Stimulated activated CD8-positive, alpha-beta memory T cell treated with anti-CD3 and anti-CD28 coated beads, Interleukin-12 subunit alpha, Interleukin-12 subunit beta, amount 100 ng/mL, for 24 hours (primary cell): ENCODE results near the gene OR2F2.

ENCODE experiments used
- DNase-seq: peaks from one replicate; pipeline ENCODE4 v3.0.0-alpha.2; 2020; ENCODE audit errors: extremely low read depth

OR2F2 gene

DNA sequence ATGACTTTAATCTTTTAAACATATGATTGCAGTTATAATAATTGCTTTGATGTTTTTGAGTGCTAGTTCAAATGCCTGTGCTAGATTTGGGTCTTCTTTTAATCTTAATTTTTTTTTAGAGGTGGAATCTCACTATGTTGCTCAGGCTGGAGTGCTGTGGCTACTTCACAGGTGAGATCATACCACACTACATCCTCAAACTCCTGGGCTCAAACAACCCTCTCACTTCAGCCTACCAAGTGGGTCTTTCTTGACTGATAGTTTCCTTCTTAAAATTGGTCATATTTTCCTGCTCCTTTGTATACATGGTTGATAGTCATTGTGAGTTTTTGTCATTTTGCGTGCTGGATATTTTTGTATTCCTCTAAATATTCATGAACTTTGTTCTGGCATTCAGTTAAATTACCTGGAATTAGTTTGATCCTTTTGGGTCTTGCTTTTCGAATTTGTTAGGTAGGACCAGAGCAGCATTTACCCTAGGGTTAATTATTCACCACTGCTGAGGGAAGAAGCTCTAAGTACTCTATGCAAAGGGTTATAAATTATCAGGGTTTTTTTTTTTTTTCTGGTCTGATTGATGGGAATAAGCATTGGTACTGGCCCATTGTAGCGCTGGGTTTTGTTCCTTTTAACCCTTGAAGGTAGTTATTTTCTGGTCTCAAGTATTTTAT, 21.0 kb upstream of the OR2F2 start:
- no peak for DNase-seq

DNA sequence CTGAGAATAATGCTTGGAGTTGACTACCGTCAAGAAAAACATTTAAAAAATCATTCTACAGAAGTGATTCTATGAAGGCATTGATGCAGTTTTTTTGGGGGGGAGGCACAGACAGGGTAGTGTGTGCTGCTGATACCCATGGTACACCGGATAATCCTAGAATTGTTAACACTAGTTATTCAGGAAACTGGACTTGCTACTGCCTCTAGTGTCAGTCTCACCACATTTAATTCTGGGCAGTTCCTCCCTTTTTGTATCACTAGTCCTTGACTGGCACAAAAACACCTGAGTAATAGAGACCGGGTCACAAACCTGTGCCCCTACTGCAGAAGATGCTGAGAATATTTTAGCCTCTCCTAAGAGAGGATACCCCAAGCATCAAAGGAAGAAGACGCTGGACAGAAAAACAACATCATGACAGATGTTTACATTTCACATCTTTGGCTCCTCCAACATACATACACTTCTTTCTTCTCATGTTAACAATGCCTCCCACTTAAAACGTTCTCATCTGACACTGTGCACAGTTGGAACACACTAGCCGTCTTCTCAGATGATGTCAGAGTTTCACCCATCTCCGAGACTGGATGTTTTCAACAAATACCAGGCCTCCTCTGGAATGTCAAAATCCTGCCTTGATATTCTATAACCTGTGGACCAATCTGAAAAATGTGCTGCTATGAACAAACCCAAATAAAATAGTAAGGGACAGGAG, 19.9 kb upstream of the OR2F2 start:
- no peak for DNase-seq

DNA sequence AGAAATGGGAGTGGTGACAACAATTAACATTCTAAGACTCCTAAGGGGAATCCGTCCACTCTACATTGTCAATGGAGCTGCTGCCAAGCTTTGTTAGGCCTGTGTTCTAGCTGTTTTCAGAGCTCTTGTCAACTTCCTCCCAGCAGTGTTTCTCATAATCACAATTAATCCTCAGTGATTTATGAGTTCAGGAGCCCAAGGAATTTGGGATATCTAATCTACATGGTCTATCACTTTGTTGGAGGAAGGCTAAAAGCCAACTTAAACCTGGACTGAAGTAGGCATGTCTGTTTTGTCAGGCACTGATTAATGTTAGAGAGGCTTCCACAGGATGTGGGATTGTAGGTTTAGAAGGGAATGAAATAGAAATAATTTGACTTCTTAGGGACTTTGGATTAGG, 10.2 kb upstream of the OR2F2 start:
- no peak for DNase-seq

DNA sequence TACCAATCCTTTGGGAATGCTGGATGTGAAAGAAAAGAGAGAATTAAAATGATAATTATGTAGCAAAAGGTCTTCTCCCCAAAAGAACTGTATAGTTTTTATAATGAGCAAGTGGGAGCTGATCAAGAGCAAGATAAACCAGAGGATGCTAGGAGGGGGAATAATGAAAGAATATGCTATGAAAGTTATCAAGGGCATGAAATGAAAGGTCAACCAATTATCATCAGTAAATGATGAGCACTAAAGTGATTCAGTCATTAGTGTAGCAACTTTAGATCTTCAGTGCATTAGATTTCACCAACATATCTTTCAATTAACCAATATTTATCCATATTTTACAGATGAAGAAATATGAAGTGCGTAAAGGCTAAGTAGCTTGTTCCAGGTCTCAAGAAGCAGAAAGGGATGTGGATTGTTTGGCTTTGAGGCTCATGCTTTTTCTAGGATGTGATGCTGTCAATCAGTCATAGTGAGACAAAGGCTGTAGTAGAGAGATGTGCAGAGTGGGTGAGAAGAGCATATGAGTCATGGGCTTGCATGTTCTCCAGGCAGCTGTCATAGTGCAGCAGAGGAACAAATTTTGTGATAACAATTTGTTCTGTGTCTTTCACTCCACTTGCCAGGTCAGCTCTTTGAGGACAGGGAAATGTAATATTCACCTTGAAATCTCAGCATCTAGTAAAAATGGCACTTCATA, 5.7 kb upstream of the OR2F2 start:
- DNase-seq, result no peak

DNA sequence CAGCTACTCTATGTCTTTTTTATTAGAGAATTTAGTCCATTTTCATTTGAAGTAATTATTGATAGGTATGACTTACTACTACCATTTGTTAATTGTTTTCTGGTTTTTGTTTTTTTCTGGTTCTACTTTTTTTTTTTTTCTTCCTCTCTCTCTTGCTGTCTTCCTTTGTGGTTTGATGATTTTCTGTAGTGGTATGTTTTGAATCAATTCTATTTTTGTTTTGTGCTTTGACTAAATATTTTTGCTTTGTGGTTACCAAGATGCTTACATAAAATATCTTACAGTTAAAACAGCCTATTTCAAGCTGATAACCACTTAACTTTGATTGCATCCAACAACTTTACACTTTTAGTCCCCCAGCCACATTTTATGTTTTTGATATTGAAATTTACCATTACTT, 3.3 kb upstream of the OR2F2 start:
- DNase-seq, result no peak

DNA sequence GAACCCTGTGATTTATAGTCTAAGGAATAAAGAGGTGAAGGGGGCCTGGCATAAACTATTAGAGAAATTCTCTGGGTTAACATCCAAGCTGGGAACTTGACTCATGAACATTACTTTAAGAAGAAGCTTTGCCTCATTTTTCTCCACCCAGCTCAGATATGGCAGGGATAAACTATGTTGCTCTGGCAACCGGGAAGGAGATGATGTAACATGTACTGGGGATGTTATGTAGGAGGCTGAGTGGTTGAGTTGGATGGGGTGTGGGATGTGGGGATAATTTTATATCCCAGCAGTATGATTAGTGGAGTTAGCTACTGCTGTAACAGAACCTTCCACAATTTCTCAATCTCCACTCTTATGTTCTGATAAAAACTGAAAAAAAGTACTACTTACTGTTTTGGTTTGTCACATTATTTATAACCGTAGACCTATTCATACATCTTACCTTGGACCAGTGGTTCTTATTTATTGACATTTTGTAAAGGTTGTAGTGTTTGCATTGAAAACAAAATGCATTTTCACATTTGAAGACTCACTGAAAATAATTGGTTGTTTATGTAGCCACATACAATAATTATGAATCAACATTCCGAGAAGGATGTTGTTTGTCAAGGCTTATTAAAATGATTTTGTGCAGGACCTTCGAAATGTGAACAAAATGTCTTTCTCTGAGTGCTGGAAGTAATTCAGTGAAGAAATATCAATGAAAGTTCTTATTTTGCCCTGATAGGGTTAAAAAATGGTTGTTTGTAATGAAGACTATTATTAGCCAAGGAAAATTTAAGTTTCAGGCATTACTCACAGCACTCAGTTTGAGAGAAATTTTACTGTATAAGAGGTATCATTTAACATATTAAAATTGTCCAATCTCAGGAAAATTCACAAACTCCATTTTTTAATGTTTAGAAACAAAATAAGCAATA, 1.3 kb downstream of the OR2F2 start:
- no peak for DNase-seq

DNA sequence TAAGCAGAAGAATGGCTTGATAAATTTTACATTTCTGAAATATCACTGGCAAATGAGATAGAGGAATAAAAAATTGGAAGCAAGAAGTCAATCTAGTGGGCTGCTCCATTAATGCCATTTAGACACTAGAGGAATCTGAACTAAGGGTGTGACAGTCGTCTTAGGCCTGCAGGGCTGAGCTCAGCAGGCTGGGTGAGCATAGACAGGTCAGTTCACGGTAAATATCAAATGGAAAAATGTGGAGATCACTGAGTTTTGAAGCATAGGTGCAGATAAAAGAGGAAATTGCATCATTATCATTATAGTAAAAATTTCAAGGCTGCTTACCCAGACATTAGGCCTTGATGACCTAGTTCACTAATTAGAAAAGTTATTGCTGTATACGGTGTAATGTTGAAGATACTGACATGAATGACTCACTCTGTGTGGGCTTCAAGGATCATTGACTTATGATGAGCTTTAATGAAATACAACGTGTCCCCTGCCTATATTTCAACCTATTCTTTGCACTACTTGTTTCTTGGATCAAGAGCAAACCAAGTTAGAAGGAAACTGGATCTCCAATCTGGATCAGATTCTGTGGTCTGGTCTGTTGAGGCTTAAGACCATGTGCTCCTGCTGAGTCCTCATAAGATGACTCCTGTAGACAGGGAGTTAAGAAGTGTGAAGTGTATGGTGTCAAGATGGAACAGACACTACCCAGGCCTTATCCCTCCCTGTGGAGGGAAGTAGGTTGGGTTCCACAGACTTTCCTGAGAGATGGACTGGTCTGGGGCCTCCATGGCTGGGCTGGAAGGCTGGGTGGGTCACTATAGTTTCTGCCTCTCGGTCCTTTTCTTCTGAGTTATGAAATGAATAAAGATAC, 3.6 kb downstream of the OR2F2 start:
- DNase-seq, result no peak

DNA sequence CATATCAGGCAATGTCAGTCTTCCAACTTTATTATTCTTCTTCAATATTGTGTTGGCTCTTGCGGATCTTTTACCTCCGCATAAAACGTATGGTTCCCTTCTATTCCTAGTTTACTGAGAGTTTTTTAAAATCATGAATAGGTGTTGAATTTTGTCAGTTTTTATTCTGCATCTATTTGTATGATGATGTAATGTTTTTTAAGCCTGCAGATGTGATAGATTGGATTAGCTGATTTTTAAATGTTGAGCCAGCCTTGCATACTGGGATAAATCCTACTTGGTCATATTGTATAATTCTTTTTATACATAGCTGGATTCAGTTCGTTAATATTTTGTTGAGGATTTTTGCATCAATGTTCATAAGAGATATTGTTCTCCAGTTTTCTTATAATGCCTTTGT, 10.4 kb downstream of the OR2F2 start:
- no peak for DNase-seq

DNA sequence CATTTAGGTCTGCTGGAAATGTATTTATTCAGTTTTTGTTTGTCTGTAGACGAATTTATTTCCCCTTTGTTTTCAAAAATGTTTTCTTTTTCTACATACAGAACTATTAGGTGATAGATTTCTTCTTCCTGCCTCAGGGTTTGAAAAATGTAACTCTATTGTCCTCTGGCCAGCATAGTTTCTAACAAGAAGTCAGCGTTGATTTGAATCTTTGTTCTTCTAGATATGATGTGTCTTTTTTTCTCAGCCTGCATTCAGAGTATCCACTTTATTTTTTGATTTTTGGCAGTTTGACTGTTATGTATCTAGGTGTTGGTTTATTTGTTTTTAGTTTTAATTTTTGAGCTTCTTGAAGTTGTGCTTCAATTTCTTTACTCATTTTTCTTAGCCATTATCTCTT, 12.1 kb downstream of the OR2F2 start:
- no peak for DNase-seq

DNA sequence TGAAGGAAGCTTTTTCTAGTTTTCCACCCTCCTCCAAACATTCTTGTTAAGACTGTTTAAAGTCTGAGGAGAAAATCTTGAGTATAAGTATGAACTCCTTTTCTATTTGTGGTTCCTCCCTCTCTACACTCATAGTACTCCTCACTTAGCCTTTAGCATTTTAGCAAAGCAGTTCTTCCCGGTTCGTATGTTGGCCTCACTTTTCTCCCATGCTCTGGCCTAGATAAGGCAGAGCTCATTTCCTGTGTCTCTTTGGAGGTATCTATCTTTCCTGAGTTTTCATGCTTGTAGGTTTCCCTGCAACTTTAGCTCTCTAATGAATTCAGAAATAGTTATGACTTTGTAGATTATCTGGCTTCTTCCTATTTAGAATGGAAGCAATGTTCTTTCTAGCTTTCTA, 13.7 kb downstream of the OR2F2 start:
- DNase-seq, result no peak

DNA sequence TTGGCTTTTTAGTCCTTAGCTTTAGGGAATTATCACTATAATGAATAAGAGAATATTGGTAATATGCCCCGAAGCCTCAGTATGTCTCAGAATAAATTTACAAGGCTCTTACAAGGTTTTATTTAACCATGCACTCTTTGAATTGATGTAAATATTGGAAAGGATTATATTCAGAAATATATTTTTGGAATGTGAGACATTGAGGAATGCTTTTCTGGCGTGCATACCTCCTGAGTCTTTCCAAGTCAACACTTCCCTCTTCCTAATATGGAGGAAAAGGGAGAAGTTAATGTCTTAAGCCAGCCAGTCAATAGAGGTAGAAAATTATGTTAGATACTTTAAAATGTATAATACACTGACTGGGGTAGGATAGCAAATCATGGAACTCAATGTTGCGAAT, 18.4 kb downstream of the OR2F2 start:
- no peak for DNase-seq

DNA sequence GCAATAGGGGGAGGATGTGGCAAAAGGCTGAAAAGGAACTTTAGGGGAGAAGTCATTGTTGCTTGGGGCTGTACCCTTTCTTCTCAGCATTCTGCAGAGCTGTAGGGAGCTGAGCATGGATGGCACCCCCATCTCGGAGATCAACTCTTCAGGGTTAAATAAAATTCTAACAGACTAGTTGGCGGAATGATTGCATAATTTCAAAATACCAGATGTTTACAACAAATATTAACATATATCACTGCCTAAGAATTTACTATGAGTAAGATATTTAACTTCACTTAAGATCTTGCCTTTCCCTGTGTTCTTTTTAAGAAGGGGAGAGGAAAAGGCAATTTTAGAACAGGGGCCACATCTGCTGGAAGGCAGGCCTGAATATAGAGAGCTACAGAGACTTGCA, 19.1 kb downstream of the OR2F2 start:
- no peak for DNase-seq

DNA sequence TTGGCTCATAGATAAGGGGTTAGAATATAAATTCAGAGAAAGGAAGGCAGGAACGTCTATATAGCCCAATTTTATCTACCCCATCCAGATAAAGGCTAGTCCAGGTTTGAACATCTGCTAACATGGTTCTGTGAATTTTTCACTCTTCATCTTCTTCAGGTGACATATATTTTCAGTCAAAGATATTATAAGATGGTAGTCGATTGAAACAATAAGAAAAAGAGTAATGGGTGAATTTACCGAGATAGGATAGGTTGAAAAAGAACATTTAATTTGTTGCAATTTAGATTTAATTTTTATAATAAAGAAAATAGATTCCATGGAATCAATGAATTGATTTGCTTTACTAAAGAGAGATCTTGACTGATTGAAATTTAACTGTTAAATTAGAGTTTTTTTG, 19.5 kb downstream of the OR2F2 start, which contains the start of gene OR2F1:
Gene OR2F1, plus strand, starts transcription at position 301 of the 400 bp plus-strand sequence. CDS start 5,127 bp downstream, outside the sequence.
- no peak for DNase-seq

DNA sequence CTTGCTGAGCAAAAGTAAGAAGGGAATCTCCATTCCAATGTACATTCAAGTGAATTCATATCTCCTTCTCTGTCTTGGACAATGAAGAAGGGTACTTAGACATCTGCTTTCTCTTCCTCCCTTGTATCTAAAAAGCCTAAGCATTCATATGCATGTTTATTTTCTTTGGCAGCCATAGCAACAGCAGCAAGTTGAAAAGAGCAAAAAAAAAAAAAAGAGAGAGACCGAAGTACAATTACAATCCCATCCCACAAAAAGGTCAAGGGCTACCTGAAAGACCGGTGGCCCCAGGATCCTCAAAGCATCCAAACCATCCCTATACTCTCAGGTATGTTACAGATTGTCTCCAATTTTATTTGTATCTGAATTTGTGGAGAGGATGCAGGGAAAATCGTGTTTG, 23.7 kb downstream of the OR2F2 start:
- DNase-seq, result no peak

DNA sequence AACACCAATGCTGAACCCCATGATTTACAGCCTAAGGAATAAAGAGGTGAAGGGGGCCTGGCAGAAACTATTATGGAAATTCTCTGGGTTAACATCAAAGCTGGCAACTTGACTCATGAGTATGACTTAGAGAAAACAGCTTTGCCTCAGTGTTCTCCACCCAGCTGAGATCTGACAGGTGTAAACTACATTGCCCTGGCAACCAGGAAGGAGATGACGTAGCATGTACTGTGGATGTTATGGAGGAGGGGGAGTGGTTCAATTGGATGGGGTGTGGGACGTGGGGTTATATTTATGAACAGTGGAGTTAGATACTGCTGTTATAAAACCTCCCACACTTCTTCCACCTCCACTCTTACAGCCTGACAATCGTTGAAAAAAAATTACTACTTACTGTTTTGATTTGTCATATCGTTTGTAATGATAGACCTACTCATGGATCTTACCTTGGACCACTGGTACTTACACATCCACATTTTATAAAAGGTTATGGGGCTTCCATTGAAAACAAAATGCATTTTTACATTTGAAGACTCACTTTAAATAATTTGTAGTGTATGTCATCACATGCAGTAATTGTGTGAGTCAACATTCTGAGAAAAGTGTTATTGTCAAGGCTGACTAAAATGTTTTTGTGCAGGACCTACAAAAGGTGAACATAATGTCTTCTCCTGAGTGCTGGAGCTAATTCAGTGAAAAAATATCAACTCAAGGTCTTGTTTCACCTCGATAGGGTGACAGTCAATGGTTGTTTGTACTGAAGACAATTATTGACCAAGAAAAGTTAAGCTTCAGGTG, 26.0 kb downstream of the OR2F2 start:
- no peak for DNase-seq

DNA sequence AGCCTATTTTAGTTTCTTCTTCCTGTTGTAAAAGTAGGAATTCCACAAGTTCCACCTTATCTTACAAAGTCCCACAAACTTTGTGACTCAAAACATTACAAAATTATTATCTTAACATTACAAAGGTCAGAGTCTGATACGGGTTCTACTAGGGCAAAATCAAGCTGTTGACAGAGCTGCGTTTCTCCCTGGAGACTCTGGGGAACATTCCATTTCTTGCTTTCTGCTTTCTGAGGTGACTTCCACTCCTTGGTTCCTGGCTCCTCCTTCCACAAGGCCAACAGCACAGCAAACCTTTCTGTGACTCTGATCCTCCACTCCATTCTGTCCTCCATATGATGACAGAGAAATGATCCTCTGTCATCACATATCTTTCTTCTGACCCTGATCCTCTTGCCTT, 30.2 kb downstream of the OR2F2 start:
- DNase-seq, result no peak

DNA sequence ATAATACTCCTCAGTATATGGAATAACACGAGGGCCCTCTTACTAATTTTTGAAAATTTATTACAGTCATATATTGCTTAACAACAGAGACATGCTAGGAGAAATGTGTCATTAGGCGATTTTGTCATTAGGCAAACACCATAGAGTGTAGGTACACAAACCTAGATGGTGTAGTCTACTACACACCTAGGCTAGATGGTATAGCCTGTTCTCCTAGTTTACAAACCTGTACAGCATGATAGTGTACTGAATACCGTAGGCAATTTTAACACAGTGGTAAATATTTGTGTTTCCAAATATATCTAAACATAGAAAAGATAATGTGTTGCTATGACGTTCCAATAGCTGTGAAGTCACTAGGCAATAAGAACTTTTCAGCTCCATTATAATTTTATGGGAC, 32.4 kb downstream of the OR2F2 start:
- DNase-seq, result no peak

DNA sequence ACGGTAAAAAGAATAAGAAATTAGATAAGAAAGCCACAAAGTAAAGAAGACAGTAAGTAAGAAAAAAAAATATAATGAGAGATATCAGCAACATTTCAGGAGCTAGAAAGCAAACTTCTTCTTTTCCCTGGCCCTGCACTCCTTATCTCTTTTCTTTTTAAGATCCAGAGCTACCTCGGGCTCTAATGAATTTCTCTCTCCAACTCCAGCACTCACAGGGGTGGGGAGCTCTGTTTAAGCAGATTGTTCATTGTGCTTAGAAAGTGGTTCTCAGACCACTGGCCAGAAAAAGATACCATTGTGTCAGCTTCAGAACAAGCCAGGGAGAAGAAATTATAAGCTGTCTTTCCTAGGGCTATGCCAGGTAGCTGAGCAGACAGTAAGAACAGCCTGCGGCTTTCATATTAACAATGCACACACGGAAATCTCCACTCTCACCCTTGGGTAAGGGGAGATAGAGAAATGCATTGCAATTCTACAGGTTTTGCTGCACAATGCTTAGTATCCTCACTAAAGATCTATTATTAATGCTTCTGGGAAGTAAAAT, 38.9 kb downstream of the OR2F2 start:
- no peak for DNase-seq

DNA sequence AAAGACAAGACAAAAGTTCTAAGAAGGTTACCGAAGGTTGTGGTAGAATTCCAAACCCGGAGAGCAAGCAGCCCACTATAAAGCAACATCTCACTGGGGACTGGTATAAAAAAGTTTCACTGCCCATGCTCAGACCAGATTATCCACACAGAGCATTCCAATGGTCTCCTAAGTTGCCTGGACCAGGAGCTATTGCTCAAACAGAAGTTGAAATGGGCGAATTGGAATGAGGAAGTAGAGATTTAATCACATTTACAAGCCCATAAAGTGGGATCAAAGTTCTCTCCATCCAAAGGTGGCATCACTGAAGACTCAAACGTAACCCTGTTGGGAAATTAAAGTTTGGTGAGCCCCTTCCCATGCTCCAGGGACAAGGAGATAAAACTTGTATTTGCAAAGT, 39.4 kb downstream of the OR2F2 start:
- no peak for DNase-seq

DNA sequence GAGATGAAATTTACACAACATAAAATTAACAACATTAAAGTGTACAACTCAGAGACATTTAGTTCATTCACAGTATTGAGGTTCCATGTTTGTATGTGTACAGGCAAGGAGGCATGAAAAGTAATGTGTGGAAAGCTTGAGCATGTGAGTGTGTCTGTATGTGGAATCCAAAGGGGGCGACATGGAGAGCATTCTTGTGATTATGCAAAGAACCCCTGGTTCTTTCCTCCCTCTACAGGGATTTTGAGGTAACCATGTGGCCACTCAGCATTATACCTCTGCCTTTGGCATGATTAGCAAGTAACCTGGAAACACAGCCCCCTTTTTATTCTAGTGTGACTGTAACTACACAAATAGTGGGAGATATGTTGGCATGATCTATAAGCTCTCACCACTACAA, 40.6 kb downstream of the OR2F2 start:
- DNase-seq, result no peak
